COR-L47 (cell line): ENCODE data around the gene FARP1.

Experiments
- DNase-seq: peaks from one replicate; lab custom pipeline; 2025; lab: John Stamatoyannopoulos, UW

FARP1 gene

GRCh38 chr13:98142380-98143156 lies at the start of gene FARP1:
Gene FARP1 (plus strand): TSS chr13:98143094. CDS start chr13:98213243, 70,149 bp downstream.
- DNase-seq, result peak; percentile 88

DNA sequence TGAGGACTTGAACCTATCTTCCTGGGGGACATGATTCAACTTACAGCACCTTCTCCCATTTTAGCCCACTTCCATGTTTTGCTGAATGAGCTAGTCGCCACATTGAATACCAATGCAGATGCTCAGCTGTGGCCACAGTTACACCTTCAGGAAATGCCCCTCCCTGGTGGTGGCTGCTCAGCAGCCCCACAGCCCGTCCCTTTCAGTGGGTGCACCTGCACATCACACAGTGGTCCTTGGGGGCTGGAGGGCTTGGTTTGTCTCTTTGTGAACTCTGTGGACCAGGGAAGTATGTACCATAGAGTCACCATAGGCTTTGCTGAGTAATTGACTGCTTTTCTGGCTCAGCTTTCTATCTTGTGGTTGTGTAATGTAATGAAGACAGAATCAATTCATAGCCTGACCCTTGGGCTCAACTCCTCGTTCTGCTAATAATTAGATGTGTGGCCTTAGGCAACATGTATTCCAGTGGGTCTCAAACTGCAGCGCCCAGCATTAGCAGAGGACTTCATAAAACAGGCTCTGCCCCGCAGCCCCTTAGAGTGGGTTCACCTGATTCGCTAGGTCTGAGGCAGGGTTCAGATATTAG lies 48.1 kb upstream of the FARP1 start:
- DNase-seq, result no peak

GRCh38 chr13:98096059-98096458 lies 46.8 kb upstream of the FARP1 start:
- no peak for DNase-seq

GRCh38 chr13:98097749-98098148 lies 45.1 kb upstream of the FARP1 start:
- no peak for DNase-seq

DNA sequence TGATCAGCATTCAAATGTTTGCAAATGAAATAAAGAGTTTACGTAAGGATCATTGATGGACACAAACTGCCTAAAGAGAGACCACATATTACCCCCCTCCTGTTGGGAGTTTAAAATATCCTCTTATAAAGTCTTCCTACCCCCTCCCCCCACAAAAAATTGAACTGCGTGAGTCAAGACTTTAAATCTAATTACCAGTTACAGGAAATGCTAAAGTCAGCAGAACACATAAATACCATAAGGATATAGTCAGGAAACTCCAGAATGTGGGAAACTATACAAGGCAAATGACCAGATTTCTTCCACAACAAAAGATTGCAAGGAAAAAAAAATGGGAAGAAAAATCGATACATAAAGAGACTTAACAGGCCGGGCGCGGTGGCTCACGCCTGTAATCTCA lies 44.4 kb upstream of the FARP1 start:
- no peak for DNase-seq

DNA sequence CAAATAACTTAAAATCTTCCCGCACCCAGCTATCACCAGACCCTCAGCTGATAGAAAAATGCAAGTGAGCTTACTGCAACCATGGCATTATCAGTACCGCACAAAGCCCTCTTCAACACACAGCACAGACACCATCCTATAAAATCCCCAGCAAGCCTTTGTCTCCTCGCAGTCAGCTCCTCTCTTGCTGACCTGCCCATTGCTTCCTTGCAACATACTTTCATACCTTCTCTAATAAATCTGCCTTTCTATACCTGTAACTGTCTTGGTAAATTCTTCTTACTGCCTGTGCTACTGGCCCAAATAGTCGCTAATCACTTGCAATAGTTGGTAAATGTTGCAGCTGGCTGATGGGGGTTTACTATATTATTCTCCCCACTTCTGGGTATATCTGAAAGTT lies 43.3 kb upstream of the FARP1 start:
- DNase-seq, result no peak

- no peak for DNase-seq
These were observed 42.4 kb upstream of the FARP1 start for GRCh38 chr13:98100481-98100880.

- no peak for DNase-seq
These were observed 39.4 kb upstream of the FARP1 start for GRCh38 chr13:98103531-98103930.

- no peak for DNase-seq
These were observed 38.7 kb upstream of the FARP1 start for GRCh38 chr13:98103942-98104880.

GRCh38 chr13:98105929-98106336 lies 37.0 kb upstream of the FARP1 start:
- DNase-seq, result no peak

DNA sequence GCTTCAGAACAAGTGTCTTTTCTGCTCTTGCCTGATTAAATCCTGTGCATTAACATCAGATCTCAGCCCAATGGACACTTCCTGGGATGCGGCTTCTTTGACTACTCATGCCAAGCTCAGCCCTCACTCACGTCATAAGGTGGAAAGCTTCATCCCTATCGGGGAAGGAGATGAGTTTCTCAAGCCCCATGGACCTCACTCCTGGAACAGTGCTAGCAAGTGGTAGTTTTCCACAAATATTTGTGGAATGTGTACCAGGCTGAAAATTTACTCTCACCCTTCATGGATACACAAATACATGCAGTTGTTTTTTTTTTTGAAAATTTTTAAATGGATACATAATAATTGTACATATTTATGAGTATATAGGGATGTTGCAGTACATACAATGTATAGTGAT lies 34.6 kb upstream of the FARP1 start:
- DNase-seq, result no peak

DNA sequence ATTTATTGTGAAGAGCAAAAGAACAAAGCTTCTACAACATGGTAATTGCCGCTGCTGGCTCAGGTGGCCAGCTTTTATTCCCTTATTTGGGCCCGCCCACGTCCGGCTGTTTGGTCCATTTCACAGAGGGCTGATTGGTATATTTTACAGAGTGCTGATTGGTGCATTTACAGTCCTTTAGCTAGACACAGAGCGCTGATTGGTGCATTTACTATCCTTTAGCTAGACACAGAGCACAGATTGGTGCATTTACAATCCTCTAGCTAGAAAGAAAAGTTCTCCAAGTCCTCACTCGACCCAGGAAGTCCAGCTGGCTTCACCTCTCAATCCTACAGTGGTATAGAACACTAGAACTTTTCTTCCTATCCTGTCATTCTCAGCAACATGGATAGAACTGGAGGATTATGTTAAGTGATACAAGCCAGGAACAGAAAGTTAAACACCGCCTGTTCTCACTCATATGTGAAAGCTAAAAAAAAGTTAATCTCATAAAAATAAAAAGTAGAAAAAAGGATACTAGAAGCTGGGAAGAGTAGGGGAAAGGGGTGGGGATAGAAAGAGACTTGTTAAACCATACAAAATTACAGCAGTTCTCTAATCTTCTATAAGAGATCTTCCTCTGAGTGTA lies 33.6 kb upstream of the FARP1 start:
- DNase-seq, result no peak

GRCh38 chr13:98110749-98111148 lies 32.1 kb upstream of the FARP1 start:
- no peak for DNase-seq

- no peak for DNase-seq
These were observed 31.5 kb upstream of the FARP1 start for GRCh38 chr13:98111168-98112098.

DNA sequence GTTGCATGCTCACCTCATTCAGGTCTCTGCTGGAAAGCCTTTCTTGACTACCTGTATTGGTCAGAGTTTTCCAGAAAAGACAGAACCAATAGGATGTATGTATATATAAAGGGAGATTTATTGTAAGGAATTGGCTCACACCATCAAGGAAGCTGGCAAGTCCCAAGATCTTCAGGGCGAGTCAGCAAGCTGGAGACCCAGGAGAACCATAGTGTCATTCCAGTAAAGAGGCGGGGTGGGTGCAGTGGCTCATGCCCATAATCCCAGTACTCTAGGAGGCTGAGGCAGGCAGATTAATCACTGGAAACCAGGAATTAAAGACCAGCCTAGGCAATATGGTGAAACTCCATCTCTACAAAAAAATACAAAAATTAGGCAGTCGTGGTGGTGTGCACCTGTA lies 30.4 kb upstream of the FARP1 start:
- DNase-seq, result no peak

GRCh38 chr13:98118865-98119264 lies 24.0 kb upstream of the FARP1 start:
- DNase-seq, result no peak

- no peak for DNase-seq
These were observed 19.7 kb upstream of the FARP1 start for GRCh38 chr13:98123176-98123575.

DNA sequence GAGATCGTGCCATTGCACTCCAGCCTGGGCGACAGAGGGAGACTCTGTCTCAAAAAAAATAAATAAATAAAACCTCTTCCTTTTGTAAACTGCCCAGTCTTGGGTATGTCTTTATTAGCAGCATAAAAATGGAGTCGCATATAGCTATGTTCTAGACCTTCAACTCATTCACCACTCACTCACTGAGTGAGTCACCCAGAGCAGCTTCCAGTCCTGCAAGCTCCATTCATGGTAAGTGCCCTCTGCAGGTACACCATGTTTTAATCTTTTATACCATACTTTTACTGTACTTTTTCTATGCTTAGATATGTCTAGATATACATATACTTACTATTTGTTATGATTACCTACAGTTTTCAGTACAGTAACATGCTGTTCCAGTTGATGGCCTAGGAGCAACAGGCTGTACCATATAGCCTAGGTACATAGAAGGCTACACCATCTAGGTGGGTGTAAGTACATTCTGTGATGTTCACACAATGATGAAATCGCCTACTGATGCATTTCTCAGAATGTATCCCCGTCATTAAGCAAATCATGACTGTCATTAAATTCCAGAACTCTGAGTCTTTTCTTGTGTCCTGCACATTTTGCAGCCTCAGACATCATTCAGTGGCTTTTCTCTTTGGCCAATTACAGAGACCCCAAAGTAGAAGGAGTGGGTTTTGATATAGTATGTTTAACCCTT lies 13.7 kb upstream of the FARP1 start:
- DNase-seq, result no peak

DNA sequence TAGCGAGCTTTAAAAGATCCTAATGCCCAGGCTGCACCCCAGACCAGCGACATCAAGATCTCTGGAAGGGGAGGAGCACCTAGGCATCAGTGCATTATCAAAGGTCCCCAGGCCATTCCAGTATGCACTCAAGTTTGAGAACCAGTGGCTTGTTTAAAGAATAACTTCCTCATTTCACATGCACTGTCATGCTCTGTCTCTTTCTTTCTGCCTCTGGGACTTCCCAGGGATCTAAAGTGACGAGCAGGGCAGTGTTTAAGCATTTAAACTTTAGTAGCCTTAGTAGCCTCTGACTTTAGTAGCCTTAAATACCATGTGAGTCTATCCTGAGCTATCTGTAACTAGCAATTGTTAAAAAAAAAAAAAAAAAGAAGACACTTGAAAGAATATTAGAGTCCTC lies 8.9 kb upstream of the FARP1 start:
- no peak for DNase-seq

DNA sequence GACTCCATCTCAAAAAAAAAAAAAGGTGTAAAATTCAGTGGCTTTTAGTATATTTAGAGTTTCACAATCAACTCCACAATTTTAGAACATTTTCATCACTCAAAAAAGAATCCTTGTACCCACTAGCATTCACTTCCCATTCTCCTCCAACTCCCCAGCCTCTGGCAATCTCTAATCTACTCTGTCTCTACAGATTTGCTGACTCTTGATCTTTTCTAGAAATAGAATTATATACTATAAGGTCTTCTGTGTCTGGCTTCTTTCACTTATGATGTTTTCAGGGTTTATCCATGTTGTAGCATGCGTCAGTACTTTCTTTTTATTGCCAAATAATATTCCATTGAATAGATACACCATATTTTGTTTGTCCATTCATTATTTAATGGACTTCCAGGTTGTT lies 8.0 kb upstream of the FARP1 start:
- DNase-seq, result no peak

GRCh38 chr13:98141091-98141490 lies 1.8 kb upstream of the FARP1 start:
- no peak for DNase-seq
